ENCODE measurements around the gene HS6ST3. TPM values are rescaled to one million over a fixed set of nuclear protein-coding genes. Genes with fewer than 3 reads are reported as not detected.

Gene HS6ST3
- total and polyA plus RNA-seq, 2 donors (not counting 3 experiments of a cell fraction or from before 2014, with no cell fraction given), result 0.03 to 0.15 TPM

DNA sequence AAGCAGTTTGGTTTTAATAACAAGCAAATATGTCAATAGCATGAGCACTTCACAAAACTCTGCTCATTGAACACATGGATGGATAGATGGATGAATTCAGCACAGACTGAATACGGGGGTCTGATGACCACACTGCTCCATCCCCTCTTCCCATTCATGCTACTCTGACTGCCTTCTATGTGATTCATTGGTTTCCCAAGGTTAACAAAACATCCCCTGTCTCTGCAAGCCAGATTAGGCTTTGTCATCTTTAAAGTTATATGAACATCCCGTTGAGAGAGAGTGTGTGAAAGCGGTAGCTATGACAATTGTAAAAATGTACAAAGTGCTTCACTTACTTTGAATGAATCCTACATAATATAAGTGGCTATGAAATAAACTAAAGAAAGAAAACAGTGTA lies 651.9 kb downstream of the HS6ST3 start:
- Histone ChIP-seq H3K9ac (replicated peaks; ENCODE audit: extremely low read depth, insufficient read depth, low read length) (no peak overlapping the region), H2AFZ (ENCODE audit: low read depth, low read length) (no peak overlapping the region), H3K4me1 (ENCODE audit: control insufficient read depth, extremely low read depth, insufficient read depth, low read length) (no peaks in the 10 kb centered on the region), H4K20me1 (replicated peaks; ENCODE audit: control insufficient read depth, extremely low read depth, insufficient read depth, low read length) (no peaks in the 10 kb centered on the region), H3K79me2 (ENCODE audit: control insufficient read depth, insufficient read depth, low read length) (no peaks in the 10 kb centered on the region), H3K9me1 (replicated peaks; ENCODE audit: control insufficient read depth, extremely low read depth, insufficient read depth, low read length) (no peaks in the 10 kb centered on the region), H3K36me3 (ENCODE audit: control insufficient read depth in 2 of 2, extremely low read depth in 1 of 2, insufficient read depth in 2 of 2, low read length in 2 of 2) (no peaks in the 10 kb centered on the region), H3K9me3 (replicated peaks; ENCODE audit: control insufficient read depth, insufficient read depth, low read length) (no peaks in the 10 kb centered on the region), H3K27ac (ENCODE audit: insufficient read depth, low read depth, low read length) (no peak overlapping the region), H3K4me3 (replicated peaks in 1 of 3; ENCODE audit: insufficient read depth in 1 of 3, low read depth in 1 of 3, low read length in 3 of 3) (no peak overlapping the region), H3K4me2 (ENCODE audit: insufficient read depth, low read length) (no peak overlapping the region), H3K27me3 (ENCODE audit: control insufficient read depth in 2 of 2, insufficient read depth in 2 of 2, low read length in 2 of 2) (no peaks in the 10 kb centered on the region)
- DNase-seq (ENCODE audit: low read depth, low spot score) (no peak), FAIRE-seq (no peak)
- TF ChIP-seq GATA2 (IDR thresholded peaks at IDR 0.05; ENCODE audit: insufficient read depth, insufficient read length, low read depth, low read length), result no peak
- TF ChIP-seq MYC (IDR thresholded peaks at IDR 0.05; ENCODE audit: low read depth, low read length), result no peak
- no peak for TF ChIP-seq POLR2A (IDR thresholded peaks at IDR 0.05; ENCODE audit: low read depth, low read length)
- TF ChIP-seq EZH2 (IDR thresholded peaks at IDR 0.05; ENCODE audit: borderline replicate concordance, low read depth, low read length, severe bottlenecking), result no peak
- TF ChIP-seq JUN (IDR thresholded peaks at IDR 0.05; ENCODE audit: borderline replicate concordance, insufficient read depth, insufficient read length, low read depth), result no peak
- no peak for TF ChIP-seq FOS (IDR thresholded peaks at IDR 0.05; ENCODE audit: borderline replicate concordance, insufficient read depth, low read length)
- TF ChIP-seq, protein P1, sequence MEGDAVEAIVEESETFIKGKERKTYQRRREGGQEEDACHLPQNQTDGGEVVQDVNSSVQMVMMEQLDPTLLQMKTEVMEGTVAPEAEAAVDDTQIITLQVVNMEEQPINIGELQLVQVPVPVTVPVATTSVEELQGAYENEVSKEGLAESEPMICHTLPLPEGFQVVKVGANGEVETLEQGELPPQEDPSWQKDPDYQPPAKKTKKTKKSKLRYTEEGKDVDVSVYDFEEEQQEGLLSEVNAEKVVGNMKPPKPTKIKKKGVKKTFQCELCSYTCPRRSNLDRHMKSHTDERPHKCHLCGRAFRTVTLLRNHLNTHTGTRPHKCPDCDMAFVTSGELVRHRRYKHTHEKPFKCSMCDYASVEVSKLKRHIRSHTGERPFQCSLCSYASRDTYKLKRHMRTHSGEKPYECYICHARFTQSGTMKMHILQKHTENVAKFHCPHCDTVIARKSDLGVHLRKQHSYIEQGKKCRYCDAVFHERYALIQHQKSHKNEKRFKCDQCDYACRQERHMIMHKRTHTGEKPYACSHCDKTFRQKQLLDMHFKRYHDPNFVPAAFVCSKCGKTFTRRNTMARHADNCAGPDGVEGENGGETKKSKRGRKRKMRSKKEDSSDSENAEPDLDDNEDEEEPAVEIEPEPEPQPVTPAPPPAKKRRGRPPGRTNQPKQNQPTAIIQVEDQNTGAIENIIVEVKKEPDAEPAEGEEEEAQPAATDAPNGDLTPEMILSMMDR (IDR thresholded peaks at IDR 0.05; ENCODE audit: extremely low read depth in 1 of 2, insufficient read depth in 1 of 2, low read depth in 1 of 2, low read length in 2 of 2), result no peak
- TF ChIP-seq POLR2AphosphoS5 (IDR thresholded peaks at IDR 0.05; ENCODE audit: insufficient read depth, low read depth, low read length), result no peak
- TF ChIP-seq, protein P2, sequence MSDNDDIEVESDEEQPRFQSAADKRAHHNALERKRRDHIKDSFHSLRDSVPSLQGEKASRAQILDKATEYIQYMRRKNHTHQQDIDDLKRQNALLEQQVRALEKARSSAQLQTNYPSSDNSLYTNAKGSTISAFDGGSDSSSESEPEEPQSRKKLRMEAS (IDR thresholded peaks at IDR 0.05; ENCODE audit: insufficient read depth, insufficient read length), result no peak
- ChIA-PET POLR2A (no interaction called here), CTCF (no interaction called here)
- dilution Hi-C loops (cut with MboI; ENCODE audit: extremely low pct_ligation_motif_present, low sequenced_read_pairs) (no loop called here), intact Hi-C loops (cut with micrococcal nuclease) (no loop called here)
- BruUV-seq (replicated peaks), result no TSS peak

Measured in endothelial cell of umbilical vein (primary cell).